GM23338 (cell line): ENCODE results near the gene UNC80. TPM values are rescaled to one million over a fixed set of nuclear protein-coding genes. Genes with fewer than 3 reads are reported as not detected.
A peak's percentile ranks its signal among the peaks of the same experiment; 100 is the strongest.

ENCODE experiments used
- ATAC-seq: fragments of 200-7000 bp; cut with Tn5 transposase; 3 replicates; pipeline ENCODE4 v1.9.1; 2020
- DNase-seq: peaks from one replicate; pipeline ENCODE4 v3.0.0-alpha.2; 2015; ENCODE audit warnings: low spot score
- H2AFZ ChIP-seq: fragments of 200-600 bp; sonication (generic); 2 replicates; pipeline ENCODE4 v1.8.0; 2016; ENCODE audit warnings: antibody characterized with exemption, mild to moderate bottlenecking, moderate library complexity
- H3F3A ChIP-seq: fragments of 200-600 bp; sonication (generic); replicated peaks from 2 replicates; pipeline ENCODE4 v1.8.0; 2017; ENCODE audit warnings: antibody characterized with exemption, mixed run types, low read depth
- H3K27ac ChIP-seq: fragments of 200-600 bp; sonication (generic); 2 replicates; pipeline ENCODE4 v1.6.1; 2016; ENCODE audit warnings: low read depth
- H3K27me3 ChIP-seq: fragments of 200-600 bp; sonication (generic); 2 replicates; pipeline ENCODE4 v1.8.0; 2016; ENCODE audit warnings: mild to moderate bottlenecking, mixed run types, moderate library complexity; ENCODE audit not compliant: insufficient read depth
- H3K36me3 ChIP-seq: fragments of 200-600 bp; sonication (generic); 2 replicates; pipeline ENCODE4 v1.8.0; 2016; ENCODE audit warnings: mild to moderate bottlenecking; ENCODE audit not compliant: insufficient read depth
- H3K4me1 ChIP-seq: fragments of 200-600 bp; sonication (generic); 2 replicates; pipeline ENCODE4 v1.8.0; 2016; ENCODE audit warnings: mild to moderate bottlenecking, moderate library complexity; ENCODE audit not compliant: insufficient read depth
- H3K4me2 ChIP-seq: fragments of 200-600 bp; sonication (generic); 2 replicates; pipeline ENCODE4 v1.7.1; 2017; ENCODE audit warnings: mixed run types
- H3K4me3 ChIP-seq: fragments of 200-600 bp; sonication (generic); 2 replicates; pipeline ENCODE4 v1.6.1; 2016; ENCODE audit warnings: mixed run types
- H3K79me2 ChIP-seq: fragments of 200-600 bp; sonication (generic); replicated peaks from 2 replicates; pipeline ENCODE4 v1.8.0; 2017; ENCODE audit warnings: mild to moderate bottlenecking; ENCODE audit not compliant: insufficient read depth
- H3K9me2 ChIP-seq: fragments of 200-600 bp; sonication (generic); 2 replicates; pipeline ENCODE4 v1.8.0; 2017; ENCODE audit not compliant: insufficient read depth
- H4K20me1 ChIP-seq: fragments of 200-600 bp; sonication (generic); replicated peaks from 2 replicates; pipeline ENCODE4 v1.8.0; 2017; ENCODE audit warnings: mild to moderate bottlenecking; ENCODE audit not compliant: insufficient read depth
- H3K27ac Mint-ChIP-seq: 2 replicates; pipeline ENCODE4 v1.8.0; 2020; ENCODE audit warnings: inconsistent platforms, mild to moderate bottlenecking, moderate library complexity, mixed read lengths
- H3K27me3 Mint-ChIP-seq: 3 replicates; pipeline ENCODE4 v1.8.0; 2022; ENCODE audit warnings: low read depth, mild to moderate bottlenecking, moderate library complexity, mixed read lengths, inconsistent platforms; ENCODE audit not compliant: insufficient read depth, poor library complexity
- H3K36me3 Mint-ChIP-seq: 3 replicates; pipeline ENCODE4 v1.8.0; 2021; ENCODE audit warnings: low read depth, mild to moderate bottlenecking, inconsistent platforms, moderate library complexity, mixed read lengths
- H3K4me1 Mint-ChIP-seq: 3 replicates; pipeline ENCODE4 v1.8.0; 2020; ENCODE audit warnings: mild to moderate bottlenecking, inconsistent platforms, mixed read lengths
- H3K4me3 Mint-ChIP-seq: 3 replicates; pipeline ENCODE4 v1.8.0; 2021; ENCODE audit warnings: moderate library complexity, mild to moderate bottlenecking, inconsistent platforms, mixed read lengths
- H3K9me3 Mint-ChIP-seq: 3 replicates; pipeline ENCODE4 v1.8.0; 2020; ENCODE audit warnings: moderate library complexity, mild to moderate bottlenecking, inconsistent platforms, mixed read lengths
- CREB1 ChIP-seq: fragments of 250-450 bp; sonication (Bioruptor Pico); IDR thresholded peaks from 2 replicates; pipeline ENCODE4 v1.5.0; 2020; ENCODE audit warnings: low read depth, mild to moderate bottlenecking, moderate library complexity
- CTCF ChIP-seq, 2 experiments: fragments of 200-600 bp in 1 of 2; sonication (generic) in 1 of 2; conservative IDR thresholded peaks; 2 replicates each; pipeline versions ENCODE4 v1.5.1 to v1.6.1; 2016 to 2017; ENCODE audit warnings: antibody characterized with exemption in 2 of 2, low read depth in 2 of 2, mild to moderate bottlenecking in 2 of 2, moderate library complexity in 1 of 2
- EZH2phosphoT487 ChIP-seq: fragments of 200-600 bp; sonication (generic); IDR thresholded peaks from one replicate; pipeline ENCODE4 v1.8.1; 2018; ENCODE audit warnings: antibody characterized with exemption; ENCODE audit not compliant: unreplicated experiment
- NANOG ChIP-seq: IDR thresholded peaks from 2 replicates; pipeline ENCODE4 v1.6.1; 2016; ENCODE audit warnings: antibody characterized with exemption, borderline replicate concordance
- POLR2AphosphoS5 ChIP-seq: IDR thresholded peaks from 2 replicates; pipeline ENCODE4 v1.6.1; 2016; ENCODE audit warnings: antibody characterized with exemption, low read depth
- STAT1 ChIP-seq: IDR thresholded peaks from one replicate; pipeline ENCODE4 v1.6.1; 2016; ENCODE audit warnings: antibody characterized with exemption; ENCODE audit not compliant: unreplicated experiment
- ZNF114 ChIP-seq: fragments of 250-450 bp; sonication (Bioruptor Pico); IDR thresholded peaks from 2 replicates; pipeline ENCODE4 v1.5.0; 2020; ENCODE audit warnings: mild to moderate bottlenecking, moderate library complexity
- ZNF331 ChIP-seq: fragments of 250-450 bp; sonication (Bioruptor Pico); IDR thresholded peaks from 2 replicates; pipeline ENCODE4 v1.5.0; 2020; ENCODE audit warnings: low read depth, mild to moderate bottlenecking, moderate library complexity
- polyA plus RNA-seq: library from polyadenylated mRNA; unstranded; fragments of >200 nt; fragmentation: Nextera tagmentation; extraction: Ambion mirVana; gene quantifications from 2 replicates; pipeline ENCODE4 v1.2.1, GENCODE V29; 2016
- total RNA-seq: library from RNA; depleted of rRNA; stranded (reverse); fragments of >200 nt; shearing (Covaris generic); gene quantifications from 2 replicates; pipeline ENCODE4 v1.2.3, GENCODE V29; 2014
- TF ChIP-seq, protein P1 (sequence below): IDR thresholded peaks from one replicate; pipeline ENCODE4 v1.6.1; 2018; ENCODE audit warnings: antibody characterized with exemption; ENCODE audit not compliant: unreplicated experiment
- TF ChIP-seq, protein P2 (sequence below): IDR thresholded peaks from 2 replicates; pipeline ENCODE4 v1.6.1; 2016; ENCODE audit warnings: antibody characterized with exemption

UNC80 gene
- total and polyA plus RNA-seq, 2 experiments from 2014 or later, result 0.11 to 1.5 TPM

DNA sequence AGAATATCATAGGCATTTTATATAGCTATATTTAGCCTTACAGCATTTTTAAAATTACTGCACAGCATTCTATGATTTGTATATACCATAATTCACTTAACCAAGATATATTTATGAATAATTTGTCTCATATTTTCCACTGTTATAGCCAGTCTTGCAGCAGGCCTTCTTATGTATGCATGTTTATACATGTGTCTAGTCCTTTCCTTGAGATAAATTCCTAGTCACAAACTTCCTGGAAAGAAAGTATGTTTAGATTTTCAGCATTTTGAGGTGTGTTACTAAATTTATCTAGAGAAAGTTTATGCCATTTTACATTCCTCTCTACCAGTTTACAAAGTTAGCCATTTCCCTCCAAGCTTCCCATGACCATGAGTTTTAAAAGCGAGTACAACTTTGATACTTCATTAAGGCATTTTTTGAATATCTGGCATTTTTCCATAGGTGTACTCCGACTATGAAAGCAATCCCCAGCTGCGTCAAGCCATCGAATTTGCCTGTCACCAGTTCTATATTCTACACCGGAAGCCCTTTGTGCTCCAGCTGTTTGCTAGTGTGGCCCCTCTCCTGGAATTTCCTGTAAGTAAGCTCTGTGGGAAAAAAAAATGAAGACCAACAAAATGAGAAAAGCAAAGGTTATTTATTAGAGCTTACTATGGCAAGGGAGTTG, 171.4 kb downstream of the UNC80 start:
- Histone ChIP-seq H3K27me3 (no peaks in the 10 kb centered on the region), H3K36me3 (no peaks in the 10 kb centered on the region), H3K4me1 (no peaks in the 10 kb centered on the region), H3K79me2 (no peaks in the 10 kb centered on the region), H3F3A (no peaks in the 10 kb centered on the region), H3K27ac (no peak overlapping the region), H2AFZ (peak overlapping the region; percentile 34; the same call in 1 of the 2 replicates), H3K9me2 (0 out of 2 replicates have a peak, but pooled peaks cover 8% of the 10 kb centered on the region), H3K4me3 (no peak overlapping the region), H4K20me1 (no peaks in the 10 kb centered on the region), H3K4me2 (no peak overlapping the region)
- Mint-ChIP-seq H3K36me3 (no peaks in the 10 kb centered on the region), H3K9me3 (no peaks in the 10 kb centered on the region), H3K27ac (no peak overlapping the region; the same call in 1 of the 2 replicates), H3K4me1 (peaks cover 4% of the 10 kb centered on the region; the same call in 1 of the 3 replicates), H3K4me3 (no peak overlapping the region), H3K27me3 (peaks cover 3% of the 10 kb centered on the region)
- TF ChIP-seq CTCF (conservative IDR thresholded peaks at IDR 0.05; ENCODE audit: low read depth in 2 of 2), result no peak
- TF ChIP-seq, protein P1, sequence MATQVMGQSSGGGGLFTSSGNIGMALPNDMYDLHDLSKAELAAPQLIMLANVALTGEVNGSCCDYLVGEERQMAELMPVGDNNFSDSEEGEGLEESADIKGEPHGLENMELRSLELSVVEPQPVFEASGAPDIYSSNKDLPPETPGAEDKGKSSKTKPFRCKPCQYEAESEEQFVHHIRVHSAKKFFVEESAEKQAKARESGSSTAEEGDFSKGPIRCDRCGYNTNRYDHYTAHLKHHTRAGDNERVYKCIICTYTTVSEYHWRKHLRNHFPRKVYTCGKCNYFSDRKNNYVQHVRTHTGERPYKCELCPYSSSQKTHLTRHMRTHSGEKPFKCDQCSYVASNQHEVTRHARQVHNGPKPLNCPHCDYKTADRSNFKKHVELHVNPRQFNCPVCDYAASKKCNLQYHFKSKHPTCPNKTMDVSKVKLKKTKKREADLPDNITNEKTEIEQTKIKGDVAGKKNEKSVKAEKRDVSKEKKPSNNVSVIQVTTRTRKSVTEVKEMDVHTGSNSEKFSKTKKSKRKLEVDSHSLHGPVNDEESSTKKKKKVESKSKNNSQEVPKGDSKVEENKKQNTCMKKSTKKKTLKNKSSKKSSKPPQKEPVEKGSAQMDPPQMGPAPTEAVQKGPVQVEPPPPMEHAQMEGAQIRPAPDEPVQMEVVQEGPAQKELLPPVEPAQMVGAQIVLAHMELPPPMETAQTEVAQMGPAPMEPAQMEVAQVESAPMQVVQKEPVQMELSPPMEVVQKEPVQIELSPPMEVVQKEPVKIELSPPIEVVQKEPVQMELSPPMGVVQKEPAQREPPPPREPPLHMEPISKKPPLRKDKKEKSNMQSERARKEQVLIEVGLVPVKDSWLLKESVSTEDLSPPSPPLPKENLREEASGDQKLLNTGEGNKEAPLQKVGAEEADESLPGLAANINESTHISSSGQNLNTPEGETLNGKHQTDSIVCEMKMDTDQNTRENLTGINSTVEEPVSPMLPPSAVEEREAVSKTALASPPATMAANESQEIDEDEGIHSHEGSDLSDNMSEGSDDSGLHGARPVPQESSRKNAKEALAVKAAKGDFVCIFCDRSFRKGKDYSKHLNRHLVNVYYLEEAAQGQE, result no peak
- TF ChIP-seq POLR2AphosphoS5, result no peak
- TF ChIP-seq, protein P2, sequence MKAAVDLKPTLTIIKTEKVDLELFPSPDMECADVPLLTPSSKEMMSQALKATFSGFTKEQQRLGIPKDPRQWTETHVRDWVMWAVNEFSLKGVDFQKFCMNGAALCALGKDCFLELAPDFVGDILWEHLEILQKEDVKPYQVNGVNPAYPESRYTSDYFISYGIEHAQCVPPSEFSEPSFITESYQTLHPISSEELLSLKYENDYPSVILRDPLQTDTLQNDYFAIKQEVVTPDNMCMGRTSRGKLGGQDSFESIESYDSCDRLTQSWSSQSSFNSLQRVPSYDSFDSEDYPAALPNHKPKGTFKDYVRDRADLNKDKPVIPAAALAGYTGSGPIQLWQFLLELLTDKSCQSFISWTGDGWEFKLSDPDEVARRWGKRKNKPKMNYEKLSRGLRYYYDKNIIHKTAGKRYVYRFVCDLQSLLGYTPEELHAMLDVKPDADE, result no peak
- no peak for TF ChIP-seq ZNF331 (CRISPR knock-in tag)
- no peak for TF ChIP-seq ZNF114 (CRISPR knock-in tag)
- no peak for TF ChIP-seq CREB1 (CRISPR knock-in tag)
- TF ChIP-seq STAT1, result no peak
- TF ChIP-seq NANOG, result no peak
- no peak for TF ChIP-seq EZH2phosphoT487
- ATAC-seq, result no peak
- no peak for DNase-seq
